HPDE6-E6E7 (cell line): Measurements from ENCODE around the gene TGFB1I1.
A peak's percentile ranks its signal among the peaks of the same experiment; 100 is the strongest.

Source experiments
- DNase-seq: peaks from one replicate; pipeline ENCODE4 v3.0.0; 2011; ENCODE audit warnings: missing footprints; ENCODE audit errors: extremely low spot score

The TGFB1I1 gene

DNA sequence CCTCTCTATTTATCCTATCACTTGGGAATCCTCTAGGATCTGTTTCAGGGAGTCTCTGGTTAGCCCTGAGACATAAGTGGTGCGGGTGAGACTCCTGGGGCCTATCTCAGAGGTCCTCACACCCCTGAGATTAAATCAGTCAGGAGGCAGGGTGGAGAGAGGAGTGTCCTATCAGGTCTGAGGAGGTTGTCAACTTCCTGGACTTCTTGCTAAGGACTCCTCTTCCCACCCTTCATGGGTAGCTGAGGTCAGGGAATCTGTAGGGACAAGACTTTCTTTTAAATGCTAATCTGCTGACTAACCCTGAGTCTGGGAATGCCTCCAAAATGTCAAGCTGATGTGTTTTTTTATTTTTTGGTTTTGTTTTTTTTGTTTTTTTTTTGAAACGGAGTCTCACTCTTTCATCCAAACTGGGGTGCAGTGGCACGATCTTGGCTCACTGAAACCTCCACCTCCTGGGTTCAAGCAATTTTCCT, 19.3 kb upstream of the TGFB1I1 start:
- DNase-seq, result no peak

DNA sequence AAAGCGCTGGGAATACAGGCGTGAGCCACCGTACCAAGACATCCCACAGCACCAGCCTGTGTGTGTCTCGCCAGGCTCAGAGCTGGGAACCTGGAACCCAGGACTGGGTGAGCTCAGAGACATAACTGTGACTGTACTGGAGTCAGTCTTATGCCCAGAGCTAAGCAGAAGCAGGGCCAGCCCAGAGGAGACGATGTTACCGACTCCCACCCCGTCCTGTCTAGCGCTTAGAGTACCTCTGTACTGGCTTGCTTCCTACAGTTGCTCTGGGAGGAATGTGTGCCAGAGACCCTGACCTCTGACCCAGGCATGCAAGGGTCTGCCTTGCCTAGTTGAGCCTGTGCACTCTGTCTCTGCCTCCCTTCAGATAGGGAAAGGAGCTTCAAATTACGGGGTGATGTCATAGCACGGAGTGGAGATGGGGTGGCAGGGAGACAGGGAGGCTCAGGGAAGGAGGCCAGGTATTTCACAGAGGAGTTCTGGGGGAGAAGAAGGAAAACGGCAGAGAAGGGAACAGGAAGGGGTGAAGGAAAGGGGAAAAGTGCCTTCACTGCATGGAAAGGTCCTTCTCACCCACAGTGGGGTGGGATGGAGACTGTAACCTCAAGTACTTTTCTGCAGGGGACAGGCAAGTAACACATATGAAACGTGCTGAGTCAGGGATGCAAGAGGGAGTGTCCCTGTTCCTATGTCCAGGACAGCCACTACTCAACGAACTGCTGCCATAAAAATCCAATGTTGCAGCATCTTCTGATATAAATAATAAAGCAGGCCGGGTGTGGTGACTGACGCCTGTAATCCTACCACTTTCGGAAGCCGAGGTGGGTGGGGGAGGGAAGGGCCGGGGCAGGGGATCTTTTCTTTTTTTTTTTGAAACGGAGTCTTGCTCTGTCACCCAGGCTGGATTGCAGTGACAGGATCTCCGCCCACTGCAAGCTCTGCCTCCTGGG, 18.4 kb upstream of the TGFB1I1 start:
- no peak for DNase-seq

DNA sequence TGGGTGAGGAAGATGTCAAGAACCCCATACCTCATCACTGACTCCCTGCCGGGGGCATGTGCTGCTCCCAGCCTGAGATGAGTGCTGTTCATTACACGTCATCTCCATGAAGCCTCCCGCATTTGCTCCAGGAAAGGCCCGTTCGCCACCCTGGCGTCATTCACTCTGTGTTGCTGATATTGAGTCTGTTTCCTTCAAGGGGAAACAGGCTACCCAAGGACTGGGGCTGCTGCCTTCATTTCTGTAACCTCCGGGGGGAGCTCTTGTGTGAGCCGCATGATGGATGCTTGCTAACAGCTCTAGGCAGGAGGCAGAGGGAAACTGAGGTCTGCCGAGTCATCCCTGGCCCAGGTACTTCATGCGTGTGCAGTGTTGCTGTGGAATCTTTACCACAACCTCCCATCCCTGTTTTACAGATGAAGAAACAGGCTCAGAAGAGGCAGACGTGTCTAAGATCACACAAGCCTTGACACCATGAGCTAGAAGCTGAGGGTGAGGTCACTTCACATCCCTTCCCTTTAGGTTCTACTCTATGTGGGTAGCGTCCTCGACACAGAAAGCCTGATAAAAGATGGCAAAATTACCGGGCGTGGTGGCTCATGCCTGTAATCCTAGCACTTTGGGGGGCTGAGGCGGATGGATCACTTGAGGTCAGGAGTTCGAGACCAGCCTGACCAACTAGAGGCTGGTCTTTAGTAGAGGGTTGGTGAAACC, 16.2 kb upstream of the TGFB1I1 start:
- DNase-seq, result no peak

DNA sequence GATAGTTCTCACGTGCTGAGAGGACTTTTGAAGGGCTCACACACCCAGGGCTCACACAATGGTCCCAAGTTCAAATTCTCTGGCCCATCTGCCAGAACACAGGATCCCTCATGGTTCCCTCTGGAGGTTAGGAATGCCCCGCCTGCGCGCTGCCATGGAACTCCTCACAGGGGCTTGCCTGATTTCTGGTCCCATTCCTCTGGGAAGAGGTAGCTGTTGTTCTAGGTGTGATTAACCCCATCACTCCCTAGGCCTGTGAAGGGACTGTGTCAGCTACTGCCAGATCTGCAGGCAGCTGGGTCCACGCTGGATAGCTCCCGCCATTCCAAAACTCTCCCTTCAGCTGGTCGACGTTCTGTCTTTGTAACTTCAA, 15.0 kb upstream of the TGFB1I1 start:
- no peak for DNase-seq

DNA sequence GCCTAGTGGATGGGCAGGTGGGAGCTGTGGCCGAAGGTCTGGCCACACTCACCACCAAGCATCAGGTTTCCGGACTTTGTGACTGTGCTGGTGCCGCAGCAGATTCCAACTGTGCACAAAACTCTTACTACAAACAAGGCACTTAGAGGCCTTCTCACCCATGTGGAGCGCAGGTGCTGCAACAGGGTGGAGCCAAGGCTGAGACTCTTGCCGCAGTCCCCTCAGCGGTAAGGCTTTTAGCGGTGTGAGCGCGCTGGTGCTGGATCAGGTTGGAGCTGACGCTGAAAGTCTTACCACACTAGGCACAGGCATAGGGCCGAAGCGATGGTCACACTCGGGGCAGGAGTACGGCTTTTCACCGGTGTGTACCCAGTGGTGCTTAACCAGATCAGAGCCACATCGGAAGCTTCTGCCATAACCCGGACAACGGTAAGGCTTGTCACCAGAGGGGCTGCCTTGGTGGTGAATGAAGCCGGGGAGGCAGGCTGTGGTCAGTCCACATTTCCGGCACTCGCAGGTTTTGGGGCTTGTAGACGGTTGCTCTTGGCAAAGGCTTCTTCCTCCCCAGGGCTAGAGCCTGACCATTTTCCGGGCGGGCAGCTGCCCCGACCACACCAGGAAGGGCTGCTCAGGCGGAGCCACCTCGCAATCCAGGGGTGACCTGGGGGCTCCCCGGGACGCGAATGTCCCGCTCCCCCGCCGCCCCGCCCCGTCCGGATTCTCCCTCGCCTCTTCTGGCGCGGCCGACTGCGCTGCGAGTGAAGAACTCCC, 13.7 kb upstream of the TGFB1I1 start:
- DNase-seq, result no peak

DNA sequence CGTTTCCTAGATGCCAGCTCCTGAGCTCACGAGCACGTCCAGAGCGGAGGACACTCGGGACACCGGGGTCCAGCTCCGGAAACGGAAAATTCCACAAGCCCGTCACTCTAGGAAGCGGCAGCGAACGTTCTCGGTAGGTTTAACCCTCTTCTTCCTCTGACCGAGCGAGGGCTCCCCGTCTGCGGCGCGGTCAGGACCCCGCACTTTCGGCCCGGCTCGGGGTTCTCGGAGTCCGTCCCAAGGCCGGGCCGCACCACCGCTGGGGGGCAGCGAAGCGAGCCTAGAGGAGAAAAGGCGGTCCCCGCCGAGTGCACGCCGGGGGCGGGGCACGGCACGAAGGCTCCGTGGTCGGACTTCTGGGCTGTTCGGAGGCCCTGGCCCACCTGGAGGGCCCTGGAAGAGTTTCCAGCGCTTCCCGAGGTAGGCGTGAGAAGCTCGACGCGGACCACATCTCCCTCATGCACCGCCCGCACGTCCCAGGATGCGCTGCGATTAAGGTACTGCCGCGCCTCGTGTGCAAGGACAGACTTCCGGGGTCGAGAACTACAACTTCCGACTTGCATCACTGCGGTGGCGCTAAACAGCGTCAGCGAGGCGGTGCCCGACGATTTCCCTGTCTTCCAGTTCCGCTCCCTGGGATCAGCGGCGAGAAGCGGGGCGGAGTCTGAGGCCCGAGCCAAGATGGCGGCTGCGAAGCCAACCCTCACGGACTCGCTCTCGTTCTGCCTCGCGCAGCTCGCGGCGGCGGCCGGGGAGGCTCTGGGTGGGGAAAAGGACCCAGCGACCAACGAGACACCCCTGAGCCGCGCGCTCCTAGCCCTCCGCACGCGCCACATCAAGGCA, 12.9 kb upstream of the TGFB1I1 start, which contains the start of gene ARMC5:
Gene ARMC5, plus strand, starts transcription at position 658 of the 843 bp plus-strand sequence. Its CDS starts 24 bp downstream, at position 682.
- DNase-seq, result peak; percentile 80

DNA sequence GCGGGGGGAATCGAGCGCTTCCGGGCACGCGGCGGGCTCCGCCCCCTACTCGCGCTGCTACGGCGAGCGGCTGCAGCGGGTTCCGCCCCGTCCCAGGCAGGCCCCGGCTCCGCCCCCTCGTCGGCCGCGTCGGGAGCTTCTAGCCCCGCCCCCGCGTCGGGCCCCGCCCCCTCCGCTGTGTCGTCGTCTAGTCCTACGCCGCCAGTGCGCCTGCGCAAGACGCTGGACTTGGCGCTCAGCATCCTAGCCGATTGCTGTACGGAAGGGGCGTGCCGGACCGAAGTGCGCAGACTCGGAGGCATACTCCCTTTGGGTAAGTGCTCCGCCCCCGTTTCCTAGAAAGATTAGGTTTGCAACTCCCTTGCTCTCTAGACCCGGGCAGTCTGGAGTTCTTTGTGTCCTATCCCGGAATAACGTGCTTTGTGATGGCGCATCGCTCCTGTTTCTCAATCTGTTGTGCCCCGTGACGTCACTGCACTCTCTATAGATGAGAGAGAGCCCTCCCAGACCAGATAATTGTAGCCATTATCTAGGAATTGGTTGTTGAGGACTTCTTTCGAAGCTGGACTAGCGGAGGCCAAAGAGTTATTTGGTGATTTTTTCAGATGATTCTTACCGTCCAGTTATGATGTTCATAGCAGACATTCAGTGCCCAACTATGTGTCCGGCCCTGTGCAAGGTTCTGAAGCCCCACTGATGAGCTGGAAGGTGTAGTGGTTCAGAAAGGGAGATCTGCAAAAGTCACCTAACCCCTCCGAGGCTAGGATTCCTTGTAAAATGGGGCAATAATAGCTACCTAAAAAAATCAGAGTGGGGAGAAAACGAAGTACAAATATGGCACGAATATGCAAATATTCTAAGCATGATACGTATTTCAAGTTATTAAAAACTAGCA, 12.0 kb upstream of the TGFB1I1 start:
- DNase-seq, result peak; percentile 91

DNA sequence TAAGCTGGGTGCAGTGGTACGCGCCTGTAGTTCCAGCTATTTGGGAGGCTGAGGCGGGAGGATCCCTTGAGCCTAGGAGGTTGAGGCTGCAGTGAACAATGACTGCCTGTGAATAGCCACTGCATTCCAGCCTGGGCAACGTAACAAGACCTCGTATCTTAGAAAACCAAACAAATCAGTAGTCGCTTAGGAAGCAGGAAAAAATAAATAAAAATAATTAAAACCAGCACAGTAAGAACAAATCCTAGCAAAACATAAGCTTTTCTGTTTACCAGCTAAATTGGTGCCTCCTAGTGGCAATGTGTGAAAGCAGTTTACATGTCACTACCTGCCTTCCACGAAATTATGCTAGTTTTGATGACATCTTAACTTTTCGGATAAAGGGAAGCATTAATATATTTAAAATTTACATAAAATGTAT, 11.4 kb upstream of the TGFB1I1 start:
- no peak for DNase-seq

DNA sequence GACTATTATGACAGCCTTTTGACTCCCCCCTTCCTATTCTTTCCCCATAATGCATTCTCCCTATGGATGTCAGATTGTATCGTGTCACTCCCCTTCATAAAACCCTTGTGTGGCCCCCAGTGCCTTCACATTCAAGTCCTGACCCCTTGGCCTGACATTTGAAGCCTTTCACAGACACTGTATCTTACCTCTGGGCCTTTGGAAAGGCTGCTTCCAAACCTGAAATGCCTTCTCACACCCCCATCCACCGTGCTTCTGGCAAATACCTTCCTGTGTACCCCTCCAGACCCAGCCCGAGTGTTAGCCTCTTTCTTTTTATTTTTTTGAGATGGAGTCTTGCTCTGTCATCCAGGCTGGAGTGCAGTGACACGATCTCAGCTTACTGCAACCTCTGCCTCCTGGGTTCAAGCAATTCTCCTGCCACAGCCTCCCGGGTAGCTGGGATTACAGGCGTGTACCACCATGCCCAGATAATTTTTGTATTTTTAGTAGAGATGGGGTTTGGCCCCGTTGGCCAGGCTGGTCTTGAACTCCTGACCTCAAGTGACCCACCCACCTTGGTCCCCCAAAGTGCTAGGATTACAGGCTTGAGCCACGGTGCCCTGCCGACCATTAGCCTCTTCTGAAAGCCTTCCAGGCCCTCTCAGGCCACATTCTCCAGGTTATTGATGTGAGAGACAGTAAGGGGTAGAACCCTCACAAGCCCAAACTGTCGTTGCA, 10.6 kb upstream of the TGFB1I1 start:
- no peak for DNase-seq

DNA sequence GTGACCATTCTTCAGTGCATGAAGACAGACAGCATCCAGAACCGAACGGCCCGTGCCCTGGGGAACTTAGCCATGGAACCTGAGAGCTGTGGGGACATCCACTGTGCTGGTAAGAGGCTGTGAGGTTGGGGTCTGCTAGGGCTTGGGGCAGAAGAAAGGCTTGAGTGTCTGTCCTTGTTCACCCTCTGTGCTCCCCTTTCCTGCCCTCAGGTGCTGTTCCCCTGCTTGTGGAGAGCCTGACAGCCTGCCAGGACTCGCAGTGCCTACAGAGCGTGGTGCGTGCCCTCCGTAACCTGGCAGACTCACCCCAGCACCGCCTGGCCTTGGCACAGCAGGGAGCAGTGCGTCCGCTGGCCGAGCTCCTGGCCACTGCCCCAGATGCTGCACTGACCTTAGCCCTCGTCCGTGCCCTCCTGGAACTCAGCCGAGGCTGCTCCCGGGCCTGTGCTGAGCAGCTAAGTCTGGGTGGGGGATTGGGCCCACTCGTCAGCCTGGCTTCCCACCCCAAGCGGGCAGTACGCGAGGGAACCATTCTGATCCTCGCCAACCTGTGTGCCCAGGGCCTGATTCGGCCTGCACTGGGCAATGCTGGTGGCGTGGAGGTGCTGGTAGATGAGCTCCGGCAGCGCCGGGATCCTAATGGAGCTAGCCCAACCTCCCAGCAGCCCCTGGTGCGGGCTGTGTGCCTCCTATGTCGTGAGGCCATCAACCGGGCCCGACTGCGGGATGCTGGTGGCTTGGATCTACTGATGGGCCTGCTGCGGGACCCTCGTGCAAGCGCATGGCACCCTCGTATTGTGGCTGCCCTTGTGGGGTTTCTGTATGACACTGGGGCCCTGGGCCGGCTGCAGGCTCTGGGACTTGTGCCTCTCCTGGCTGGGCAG, 9.8 kb upstream of the TGFB1I1 start:
- DNase-seq, result no peak

DNA sequence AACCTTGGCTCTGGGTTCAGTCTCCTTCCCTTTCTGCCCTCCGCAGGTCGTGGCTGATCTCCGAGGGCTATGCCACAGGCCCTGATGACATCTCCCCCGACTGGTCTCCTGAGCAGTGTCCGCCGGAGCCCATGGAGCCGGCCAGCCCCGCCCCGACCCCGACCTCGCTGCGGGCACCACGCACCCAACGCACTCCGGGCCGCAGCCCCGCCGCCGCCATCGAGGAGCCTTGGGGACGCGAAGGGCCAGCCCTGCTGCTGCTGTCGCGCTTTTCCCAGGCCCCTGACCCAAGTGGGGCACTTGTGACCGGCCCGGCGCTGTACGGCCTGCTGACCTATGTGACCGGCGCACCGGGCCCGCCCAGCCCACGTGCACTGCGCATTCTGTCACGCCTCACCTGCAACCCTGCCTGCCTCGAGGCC, 7.6 kb upstream of the TGFB1I1 start:
- DNase-seq, result no peak

DNA sequence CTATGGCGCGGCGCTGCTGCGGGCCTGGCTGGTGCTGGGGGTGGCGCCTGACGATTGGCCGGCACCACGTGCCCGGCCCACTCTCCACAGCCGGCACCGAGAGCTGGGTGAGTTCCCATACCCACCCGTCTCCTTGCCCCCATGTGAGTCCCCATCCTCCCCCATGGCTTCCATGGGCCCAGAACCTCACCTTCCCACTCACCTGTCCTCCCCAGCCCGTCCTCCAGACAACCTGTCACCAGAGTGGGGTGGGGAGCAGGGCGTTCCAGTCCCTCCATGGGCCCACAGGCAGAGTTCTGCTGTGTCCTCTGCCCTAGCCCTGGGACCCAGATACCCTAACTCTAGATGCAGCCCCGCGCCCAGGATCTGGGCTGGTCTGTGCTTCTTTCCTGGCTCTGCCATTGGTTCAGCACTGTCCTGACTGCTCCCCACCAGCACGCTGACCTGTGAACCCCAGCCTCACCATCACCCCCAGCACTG, 7.1 kb upstream of the TGFB1I1 start:
- DNase-seq, result no peak

DNA sequence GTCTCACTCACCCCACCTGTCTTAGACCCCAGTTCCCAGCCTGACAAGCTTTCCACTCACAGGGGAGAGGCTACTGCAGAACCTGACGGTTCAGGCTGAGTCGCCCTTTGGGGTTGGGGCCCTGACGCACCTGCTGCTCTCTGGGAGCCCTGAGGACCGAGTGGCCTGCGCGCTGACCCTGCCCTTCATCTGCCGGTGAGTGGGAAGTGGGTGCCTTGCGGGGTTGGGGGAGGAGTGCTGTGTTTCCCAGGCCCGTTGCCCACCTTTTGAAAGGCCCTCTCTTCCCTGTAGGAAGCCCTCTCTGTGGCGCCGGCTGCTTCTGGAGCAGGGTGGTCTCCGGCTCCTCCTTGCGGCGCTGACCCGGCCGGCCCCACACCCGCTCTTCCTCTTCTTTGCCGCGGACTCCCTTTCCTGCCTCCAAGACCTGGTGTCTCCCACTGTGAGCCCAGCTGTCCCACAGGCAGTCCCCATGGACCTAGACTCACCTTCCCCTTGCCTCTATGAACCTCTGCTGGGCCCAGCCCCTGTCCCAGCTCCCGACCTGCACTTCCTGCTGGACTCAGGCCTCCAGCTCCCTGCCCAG, 6.1 kb upstream of the TGFB1I1 start:
- no peak for DNase-seq

DNA sequence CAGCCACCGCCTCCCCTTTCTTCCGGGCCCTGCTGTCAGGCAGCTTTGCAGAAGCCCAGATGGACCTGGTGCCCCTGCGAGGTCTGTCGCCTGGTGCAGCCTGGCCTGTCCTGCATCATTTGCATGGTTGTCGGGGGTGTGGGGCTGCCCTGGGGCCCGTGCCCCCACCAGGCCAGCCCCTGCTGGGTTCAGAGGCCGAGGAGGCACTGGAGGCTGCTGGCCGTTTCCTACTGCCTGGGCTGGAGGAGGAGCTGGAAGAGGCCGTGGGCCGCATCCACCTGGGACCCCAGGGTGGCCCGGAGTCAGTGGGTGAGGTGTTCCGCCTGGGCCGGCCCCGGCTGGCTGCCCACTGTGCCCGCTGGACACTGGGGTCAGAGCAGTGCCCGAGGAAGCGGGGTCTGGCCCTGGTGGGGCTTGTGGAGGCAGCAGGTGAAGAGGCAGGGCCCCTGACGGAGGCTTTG, 5.5 kb upstream of the TGFB1I1 start:
- DNase-seq, result no peak

DNA sequence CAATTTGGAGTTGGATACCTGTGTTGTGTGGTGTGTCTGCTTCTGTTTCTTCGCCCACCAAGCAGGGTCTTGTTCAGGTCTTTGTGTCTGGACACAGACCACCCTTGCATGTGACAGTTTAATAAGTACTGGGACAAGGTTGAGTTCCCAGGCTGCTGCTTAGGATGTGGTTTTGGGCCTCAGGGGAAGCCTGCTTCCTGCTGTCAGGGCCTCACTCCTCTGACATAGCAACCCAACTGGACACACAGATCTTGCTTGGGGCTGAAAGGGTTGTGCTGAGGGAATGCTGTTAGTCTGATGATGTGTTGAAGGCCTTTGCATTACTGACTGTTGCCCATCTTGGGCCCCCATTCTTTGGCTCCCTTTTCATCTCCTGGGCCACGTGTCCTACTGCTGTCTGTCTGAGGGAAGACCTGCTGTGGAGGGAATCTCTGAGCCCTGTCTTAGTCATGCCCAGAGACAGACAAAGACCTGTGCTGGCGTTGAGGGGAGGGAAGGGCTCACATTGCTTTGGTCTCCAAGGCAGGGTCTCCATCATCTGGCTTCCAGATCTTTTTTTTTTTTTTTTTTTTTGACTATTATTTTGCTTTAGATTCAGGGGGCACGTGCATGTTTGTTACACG, 4.7 kb upstream of the TGFB1I1 start:
- no peak for DNase-seq

DNA sequence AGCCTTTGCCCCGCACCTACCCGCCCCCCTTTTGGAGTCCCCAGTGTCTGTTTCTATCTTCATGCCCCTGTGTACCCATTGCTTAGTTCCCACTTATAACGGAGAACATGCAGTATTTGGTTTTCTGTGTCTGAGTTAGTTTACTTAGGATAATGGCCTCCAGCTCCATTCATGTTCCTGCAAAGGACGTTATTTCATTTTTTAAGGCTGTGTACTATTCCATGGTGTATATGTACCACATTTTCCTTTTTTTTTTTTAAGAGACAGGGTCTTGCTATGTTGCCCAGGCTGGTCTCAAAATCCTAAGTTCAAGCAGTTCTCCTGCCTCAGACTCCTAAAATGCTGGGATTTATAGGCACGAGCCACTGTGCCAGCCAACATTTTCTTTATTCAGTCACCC, 4.1 kb upstream of the TGFB1I1 start:
- no peak for DNase-seq

DNA sequence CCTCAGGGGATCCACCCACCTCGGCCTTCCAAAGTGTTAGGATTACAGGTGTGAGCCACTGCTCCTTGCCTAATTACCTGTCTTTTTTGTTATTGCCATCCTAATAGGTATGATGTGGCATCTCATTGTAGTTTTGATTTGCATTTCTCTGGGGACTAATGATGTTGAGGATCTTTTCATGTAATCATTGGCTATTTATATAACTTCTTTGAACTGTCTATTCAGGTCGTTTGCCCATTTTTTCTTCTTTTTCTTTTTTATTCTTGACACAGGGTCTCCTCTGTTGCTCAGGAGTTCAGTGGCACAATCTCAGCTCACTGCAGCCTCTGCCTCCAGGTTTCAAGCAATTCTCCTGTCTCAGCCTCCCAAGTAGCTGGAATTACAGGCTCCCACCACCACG, 1.3 kb upstream of the TGFB1I1 start:
- DNase-seq, result no peak
